CD14-positive monocyte (primary cell): ENCODE measurements around the gene LZTFL1. TPM values are rescaled to one million over a fixed set of nuclear protein-coding genes. Genes with fewer than 3 reads are reported as not detected.

ENCODE experiments used
- DNase-seq, 3 donors: peaks; one replicate each; pipeline ENCODE4 v3.0.0-alpha.2; 2011 to 2022
- H2AFZ ChIP-seq: 2 replicates; pipeline ENCODE4 v1.6.0; 2012; ENCODE audit warnings: mild to moderate bottlenecking, low read depth, low read length, inconsistent platforms; ENCODE audit not compliant: insufficient read depth, poor library complexity, severe bottlenecking
- H3K27ac ChIP-seq, 2 donors: 1 replicate in 1 of 2; 2 replicates in 1 of 2; pipeline ENCODE4 v1.5.1; 2012 to 2013; ENCODE audit warnings: low read length in 2 of 2, control low read depth in 1 of 2, inconsistent platforms in 1 of 2, low read depth in 1 of 2, mild to moderate bottlenecking in 1 of 2
- H3K27me3 ChIP-seq, 2 donors: one replicate each; pipeline versions ENCODE4 v1.6.0 to v1.6.1; 2011 to 2013; ENCODE audit warnings: low read length in 2 of 2; ENCODE audit not compliant: control insufficient read depth in 2 of 2, insufficient read depth in 2 of 2
- H3K36me3 ChIP-seq, 2 donors: replicated peaks in 1 of 2; 1 replicate in 1 of 2; 2 replicates in 1 of 2; pipeline versions ENCODE4 v1.5.1 to v1.6.1; 2012 to 2013; ENCODE audit warnings: low read length in 2 of 2, control low read depth in 1 of 2, inconsistent platforms in 1 of 2, mild to moderate bottlenecking in 1 of 2; ENCODE audit not compliant: insufficient read depth in 2 of 2, control insufficient read depth in 1 of 2
- H3K4me1 ChIP-seq, 2 donors: 1 replicate in 1 of 2; 2 replicates in 1 of 2; pipeline versions ENCODE4 v1.5.1 to v1.6.1; 2012 to 2013; ENCODE audit warnings: low read length in 2 of 2, control low read depth in 1 of 2, inconsistent platforms in 1 of 2, mild to moderate bottlenecking in 1 of 2, moderate library complexity in 1 of 2; ENCODE audit not compliant: insufficient read depth in 2 of 2, control insufficient read depth in 1 of 2
- H3K4me2 ChIP-seq: replicated peaks from 2 replicates; pipeline ENCODE3; 2012; ENCODE audit warnings: low read length, moderate library complexity, mild to moderate bottlenecking; ENCODE audit not compliant: poor library complexity, severe bottlenecking; ENCODE audit errors: extremely low read depth
- H3K4me3 ChIP-seq, 3 experiments: fragments of 200-600 bp in 1 of 3; sonication (generic) in 1 of 3; replicated peaks in 1 of 3; 1 replicate in 2 of 3; 2 replicates in 1 of 3; pipeline ENCODE4 v1.5.1; 2011 to 2013; ENCODE audit warnings: low read length in 3 of 3, mild to moderate bottlenecking in 3 of 3, control low read depth in 2 of 3, low read depth in 2 of 3, inconsistent platforms in 1 of 3, moderate library complexity in 1 of 3
- H3K79me2 ChIP-seq: 2 replicates; pipeline ENCODE4 v1.6.0; 2012; ENCODE audit warnings: mild to moderate bottlenecking, control low read depth, inconsistent platforms, low read length, moderate library complexity; ENCODE audit not compliant: insufficient read depth
- H3K9ac ChIP-seq: 2 replicates; pipeline ENCODE4 v1.6.0; 2017; ENCODE audit warnings: low read length, mild to moderate bottlenecking; ENCODE audit not compliant: insufficient read depth, poor library complexity, severe bottlenecking
- H3K9me3 ChIP-seq, 2 donors: replicated peaks in 1 of 2; 1 replicate in 1 of 2; 2 replicates in 1 of 2; pipeline versions ENCODE4 v1.5.1 to v1.6.1; 2012 to 2013; ENCODE audit warnings: low read length in 2 of 2, control low read depth in 1 of 2; ENCODE audit not compliant: control insufficient read depth in 1 of 2, insufficient read depth in 1 of 2
- H4K20me1 ChIP-seq: 2 replicates; pipeline ENCODE4 v1.6.0; 2012; ENCODE audit warnings: mild to moderate bottlenecking, low read length, control low read depth, moderate library complexity; ENCODE audit not compliant: insufficient read depth
- H3K27ac Mint-ChIP-seq, 7 donors: one replicate each; pipeline ENCODE4 v1.8.0; 2020; ENCODE audit warnings: mild to moderate bottlenecking in 7 of 7, mixed read lengths in 7 of 7, moderate library complexity in 6 of 7, inconsistent platforms in 2 of 7
- H3K27me3 Mint-ChIP-seq, 3 donors: one replicate each; pipeline ENCODE4 v1.8.0; 2021 to 2022; ENCODE audit warnings: low read depth in 3 of 3, mild to moderate bottlenecking in 3 of 3, mixed read lengths in 3 of 3, moderate library complexity in 3 of 3, inconsistent platforms in 1 of 3
- H3K36me3 Mint-ChIP-seq, 2 donors: one replicate each; pipeline ENCODE4 v1.8.0; 2020; ENCODE audit warnings: mixed read lengths in 2 of 2, inconsistent platforms in 1 of 2, mild to moderate bottlenecking in 1 of 2
- H3K4me1 Mint-ChIP-seq: one replicate; pipeline ENCODE4 v1.8.0; 2020; ENCODE audit warnings: mild to moderate bottlenecking, mixed read lengths
- H3K4me3 Mint-ChIP-seq, 2 donors: one replicate each; pipeline ENCODE4 v1.8.0; 2020; ENCODE audit warnings: mild to moderate bottlenecking in 2 of 2, mixed read lengths in 2 of 2, moderate library complexity in 1 of 2
- H3K9me3 Mint-ChIP-seq, 7 donors: one replicate each; pipeline ENCODE4 v1.8.0; 2020 to 2022; ENCODE audit warnings: mixed read lengths in 7 of 7, mild to moderate bottlenecking in 6 of 7, moderate library complexity in 6 of 7, inconsistent platforms in 2 of 7
- whole genome bisulfite sequencing: methylation state at CpG from one replicate; pipeline ENCODE4 v1.1.5; 2013; ENCODE audit warnings: missing lambda C conversion rate; ENCODE audit not compliant: insufficient coverage; 5-methylcytosine and 5-hydroxymethylcytosine counted together
- intact Hi-C, 2 donors: fragments of 100-400 bp; cut with micrococcal nuclease; formaldehyde crosslinking; loops; one replicate each; pipeline versions ENCODE4 v1.15.0 to v1.15.1; 2023
- polyA plus RNA-seq, 3 donors: library from polyadenylated mRNA; depleted of rRNA in 1 of 3; unstranded in 2 of 3; stranded (reverse) in 1 of 3; fragments of 300-500 nt in 2 of 3; fragments of >200 nt in 1 of 3; fragmentation: Illumina TruSeq in 2 of 3; gene quantifications; 1 replicate in 2 of 3; 2 replicates in 1 of 3; pipeline ENCODE4 v1.2.3, GENCODE V29; 2012 to 2021
- TF ChIP-seq, protein P1 (sequence below): fragments of 200-600 bp; IDR thresholded peaks from one replicate; pipeline ENCODE4 v1.8.0; 2022; ENCODE audit warnings: antibody characterized with exemption, mild to moderate bottlenecking

The LZTFL1 gene
- polyA plus RNA-seq, 3 donors: 7.3 to 10.5 (median 7.5) TPM

DNA sequence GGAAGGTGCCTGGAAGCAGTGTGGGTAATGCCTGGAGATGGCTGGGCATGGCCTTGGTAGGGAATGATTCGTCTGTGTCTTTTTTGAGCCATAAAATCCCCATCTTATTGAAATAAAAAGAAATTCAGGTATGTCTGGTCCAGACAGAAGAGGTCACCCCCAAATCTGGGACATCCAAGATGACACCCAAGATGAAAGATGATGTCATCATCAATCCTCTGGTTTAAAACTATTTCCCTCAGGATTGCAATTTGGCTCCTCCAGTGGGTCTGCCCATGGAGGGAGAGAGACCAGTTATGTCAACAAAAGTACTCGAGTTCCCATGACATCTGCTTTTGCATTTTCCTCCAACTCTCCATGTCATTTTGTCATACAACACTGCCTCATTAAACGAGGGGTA is 27.7 kb upstream of the LZTFL1 start:
- Histone ChIP-seq H2AFZ (no peak overlapping the region), H3K4me3 (no peak overlapping the region), H3K36me3 (no peaks in the 10 kb centered on the region), H3K9ac (no peak overlapping the region), H3K4me1 (no peaks in the 10 kb centered on the region), H3K9me3 (no peaks in the 10 kb centered on the region), H3K79me2 (no peaks in the 10 kb centered on the region), H3K27ac (no peak overlapping the region), H4K20me1 (no peaks in the 10 kb centered on the region), H3K27me3 (no peaks in the 10 kb centered on the region), H3K4me2 (no peak overlapping the region)
- Mint-ChIP-seq H3K4me3 (no peak overlapping the region), H3K27ac (no peak overlapping the region), H3K36me3 (no peaks in the 10 kb centered on the region), H3K4me1 (peaks cover 4% of the 10 kb centered on the region), H3K27me3 (peaks cover 0 to 4% (median 0%) of the 10 kb centered on the region in 3 donors), H3K9me3 (peaks cover 0 to 4% (median 2%) of the 10 kb centered on the region in 7 donors)
- TF ChIP-seq, protein P1, sequence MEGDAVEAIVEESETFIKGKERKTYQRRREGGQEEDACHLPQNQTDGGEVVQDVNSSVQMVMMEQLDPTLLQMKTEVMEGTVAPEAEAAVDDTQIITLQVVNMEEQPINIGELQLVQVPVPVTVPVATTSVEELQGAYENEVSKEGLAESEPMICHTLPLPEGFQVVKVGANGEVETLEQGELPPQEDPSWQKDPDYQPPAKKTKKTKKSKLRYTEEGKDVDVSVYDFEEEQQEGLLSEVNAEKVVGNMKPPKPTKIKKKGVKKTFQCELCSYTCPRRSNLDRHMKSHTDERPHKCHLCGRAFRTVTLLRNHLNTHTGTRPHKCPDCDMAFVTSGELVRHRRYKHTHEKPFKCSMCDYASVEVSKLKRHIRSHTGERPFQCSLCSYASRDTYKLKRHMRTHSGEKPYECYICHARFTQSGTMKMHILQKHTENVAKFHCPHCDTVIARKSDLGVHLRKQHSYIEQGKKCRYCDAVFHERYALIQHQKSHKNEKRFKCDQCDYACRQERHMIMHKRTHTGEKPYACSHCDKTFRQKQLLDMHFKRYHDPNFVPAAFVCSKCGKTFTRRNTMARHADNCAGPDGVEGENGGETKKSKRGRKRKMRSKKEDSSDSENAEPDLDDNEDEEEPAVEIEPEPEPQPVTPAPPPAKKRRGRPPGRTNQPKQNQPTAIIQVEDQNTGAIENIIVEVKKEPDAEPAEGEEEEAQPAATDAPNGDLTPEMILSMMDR: no peak
- WGBS: no CpG with 5 or more reads among the region's 3 CpGs
- DNase-seq: no peak
- intact Hi-C loops: no loop called here

DNA sequence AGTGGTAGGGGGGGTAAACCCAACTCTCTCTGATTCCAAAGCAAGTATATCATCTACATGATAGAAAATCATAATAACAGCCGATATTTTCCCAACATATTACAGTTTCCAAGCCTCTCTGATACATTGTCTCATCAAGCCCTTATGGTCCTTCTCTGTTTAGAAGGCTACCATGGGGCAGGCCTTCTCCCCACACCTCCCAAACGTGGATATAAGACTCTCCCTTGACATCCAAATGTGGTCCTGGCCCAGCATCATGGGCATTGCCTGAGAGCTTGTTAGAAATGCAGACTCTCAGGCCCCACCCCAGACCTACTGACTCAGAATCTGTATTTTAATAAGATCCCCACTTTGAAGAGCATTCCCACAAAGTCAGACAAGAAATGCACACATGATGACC is 26.7 kb upstream of the LZTFL1 start:
- no peaks in the 10 kb centered on the region for H3K27me3 ChIP-seq
- 83% methylated on average over 2 of the region's 2 CpGs for WGBS
- peaks cover under 1% of the 10 kb centered on the region in 2 donors for H3K9me3 ChIP-seq
- H4K20me1 ChIP-seq: no peaks in the 10 kb centered on the region
- H3K36me3 Mint-ChIP-seq: no peaks in the 10 kb centered on the region
- H3K4me1 Mint-ChIP-seq: peaks cover 4% of the 10 kb centered on the region
- H3K27ac ChIP-seq: no peak overlapping the region
- H3K27ac Mint-ChIP-seq: no peak overlapping the region
- TF ChIP-seq, protein P1: no peak
- H3K4me1 ChIP-seq: no peaks in the 10 kb centered on the region
- H3K27me3 Mint-ChIP-seq: peaks cover 0 to 4% (median under 1%) of the 10 kb centered on the region in 3 donors
- H3K9ac ChIP-seq: no peak overlapping the region
- intact Hi-C loops: no loop called here
- no peak overlapping the region for H3K4me3 Mint-ChIP-seq
- no peaks in the 10 kb centered on the region for H3K79me2 ChIP-seq
- peaks cover under 1 to 6% (median 2%) of the 10 kb centered on the region in 7 donors for H3K9me3 Mint-ChIP-seq
- H3K36me3 ChIP-seq: no peaks in the 10 kb centered on the region
- no peak for DNase-seq
- H3K4me3 ChIP-seq: no peak overlapping the region
- no peak overlapping the region for H3K4me2 ChIP-seq
- no peak overlapping the region for H2AFZ ChIP-seq
